Measurements from ENCODE around the gene GADL1. TPM values are rescaled to one million over a fixed set of nuclear protein-coding genes. Genes with fewer than 3 reads are reported as not detected.

The GADL1 gene
- total RNA-seq, 4 donors from 2014 or later = 0.46 TPM; not detected in 3

DNA sequence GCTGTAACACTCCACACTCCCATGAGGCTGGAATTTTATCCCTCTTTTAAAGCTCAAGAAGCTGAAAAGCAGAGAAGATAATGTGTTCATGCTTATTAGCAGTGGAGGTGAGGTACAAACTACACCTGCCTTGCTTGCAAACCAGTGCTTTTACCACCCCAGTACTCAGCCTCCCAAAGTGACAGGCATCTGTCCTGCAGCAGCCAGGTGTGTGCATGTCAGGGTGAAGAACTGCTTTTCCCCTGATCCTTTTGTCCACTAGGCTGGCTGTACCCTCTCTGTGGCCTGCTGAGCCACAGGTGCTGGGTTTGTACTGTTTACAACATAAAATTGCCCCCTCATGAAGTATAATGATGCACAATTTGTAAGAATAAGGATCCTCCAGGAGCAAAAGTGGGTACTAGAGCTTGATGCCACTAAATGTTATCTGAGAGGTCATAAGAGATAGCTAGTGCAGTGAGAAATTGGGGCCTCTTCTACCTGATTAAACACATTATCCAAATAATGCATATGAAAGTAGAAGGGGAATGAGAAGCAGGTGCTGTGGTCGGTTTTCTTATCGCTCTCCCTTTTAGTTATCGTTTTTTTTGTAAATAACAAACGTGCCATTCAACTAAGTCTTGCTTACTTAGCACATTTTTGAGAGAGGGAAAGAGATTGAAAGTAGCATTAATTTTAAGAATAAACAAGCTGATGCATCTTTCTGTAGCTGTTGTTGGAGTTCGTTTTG lies 39.2 kb upstream of the GADL1 start:
- DNase-seq (ENCODE audit: low spot score) (no peak), ATAC-seq (ENCODE audit: low FRiP score) (no peak)
- TF ChIP-seq, protein P1, sequence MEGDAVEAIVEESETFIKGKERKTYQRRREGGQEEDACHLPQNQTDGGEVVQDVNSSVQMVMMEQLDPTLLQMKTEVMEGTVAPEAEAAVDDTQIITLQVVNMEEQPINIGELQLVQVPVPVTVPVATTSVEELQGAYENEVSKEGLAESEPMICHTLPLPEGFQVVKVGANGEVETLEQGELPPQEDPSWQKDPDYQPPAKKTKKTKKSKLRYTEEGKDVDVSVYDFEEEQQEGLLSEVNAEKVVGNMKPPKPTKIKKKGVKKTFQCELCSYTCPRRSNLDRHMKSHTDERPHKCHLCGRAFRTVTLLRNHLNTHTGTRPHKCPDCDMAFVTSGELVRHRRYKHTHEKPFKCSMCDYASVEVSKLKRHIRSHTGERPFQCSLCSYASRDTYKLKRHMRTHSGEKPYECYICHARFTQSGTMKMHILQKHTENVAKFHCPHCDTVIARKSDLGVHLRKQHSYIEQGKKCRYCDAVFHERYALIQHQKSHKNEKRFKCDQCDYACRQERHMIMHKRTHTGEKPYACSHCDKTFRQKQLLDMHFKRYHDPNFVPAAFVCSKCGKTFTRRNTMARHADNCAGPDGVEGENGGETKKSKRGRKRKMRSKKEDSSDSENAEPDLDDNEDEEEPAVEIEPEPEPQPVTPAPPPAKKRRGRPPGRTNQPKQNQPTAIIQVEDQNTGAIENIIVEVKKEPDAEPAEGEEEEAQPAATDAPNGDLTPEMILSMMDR (IDR thresholded peaks at IDR 0.05) = no peak

DNA sequence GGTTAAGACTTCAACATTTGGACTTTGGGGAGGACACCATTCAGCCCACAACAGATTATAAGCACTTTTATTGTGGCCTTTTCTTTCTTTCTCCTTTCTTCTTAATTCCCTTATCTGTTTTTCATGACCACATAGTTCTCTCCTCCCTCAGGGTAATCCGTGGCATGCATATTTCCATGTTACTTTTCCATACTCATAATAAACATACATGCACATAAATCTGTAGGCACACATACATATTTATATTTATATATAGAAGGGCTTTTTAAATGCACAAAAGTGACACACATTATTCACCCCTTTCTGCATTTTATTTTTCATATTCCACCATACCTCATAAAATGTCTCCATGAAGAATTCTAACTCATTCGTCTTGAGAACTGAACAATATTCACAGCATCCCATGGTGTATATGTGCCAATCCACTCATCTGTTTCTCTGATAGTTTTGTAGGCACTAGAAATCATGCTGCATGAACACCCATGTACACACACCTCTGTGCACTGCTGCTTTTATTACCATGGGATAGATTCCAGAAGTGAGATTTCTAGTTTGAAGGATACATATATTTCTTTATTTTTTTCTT lies 38.1 kb upstream of the GADL1 start:
- DNase-seq (ENCODE audit: low spot score) (no peak), ATAC-seq (ENCODE audit: low FRiP score) (no peak)
- TF ChIP-seq, protein P1 (IDR thresholded peaks at IDR 0.05) = no peak

DNA sequence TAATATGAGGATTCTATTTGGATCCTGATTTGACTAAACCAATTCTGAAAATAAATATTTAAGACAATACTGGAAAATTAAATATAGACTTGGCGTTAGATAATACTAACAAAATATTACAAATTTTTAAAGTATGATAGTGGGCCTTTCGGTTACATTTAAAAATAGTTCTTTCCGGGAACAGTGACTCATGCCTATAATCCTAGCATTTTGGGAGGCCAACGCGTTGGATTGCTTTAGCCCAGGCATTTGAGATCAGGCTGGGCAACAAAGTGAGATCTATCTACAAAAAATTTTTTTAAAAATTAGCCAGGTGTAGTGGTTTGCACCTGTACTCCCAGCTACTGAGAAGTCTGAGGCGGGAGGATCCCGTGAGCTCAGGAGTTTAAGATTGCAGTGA lies 30.3 kb upstream of the GADL1 start:
- TF ChIP-seq, protein P1 (IDR thresholded peaks at IDR 0.05) = no peak
- DNase-seq (ENCODE audit: low spot score) (no peak), ATAC-seq (ENCODE audit: low FRiP score) (no peak)

- TF ChIP-seq, protein P1 (IDR thresholded peaks at IDR 0.05) = no peak
- no peak for DNase-seq (ENCODE audit: low spot score)
- no peak for ATAC-seq (ENCODE audit: low FRiP score)
These were observed 25.1 kb upstream of the GADL1 start for GRCh38 chr3:30919564-30919963.

DNA sequence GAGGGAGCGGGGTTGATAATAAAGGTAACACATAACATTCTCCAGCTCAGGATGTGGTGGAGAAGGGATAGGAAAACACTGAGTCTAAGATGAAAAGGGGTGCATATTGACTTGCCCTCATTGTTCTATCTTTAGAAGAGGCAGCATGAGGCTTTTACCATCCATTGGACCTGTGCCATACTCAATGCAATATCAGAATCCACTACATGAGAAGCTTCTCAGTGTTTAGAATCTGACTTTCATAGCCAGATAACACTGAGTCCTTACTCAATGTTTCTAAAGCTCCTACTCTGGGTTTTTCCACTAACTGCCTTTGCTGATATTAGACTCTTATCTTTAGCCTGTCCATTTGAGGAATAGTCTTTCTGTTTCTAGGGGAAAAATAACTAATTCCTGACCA lies 24.3 kb upstream of the GADL1 start:
- ATAC-seq (ENCODE audit: low FRiP score) = no peak
- TF ChIP-seq, protein P1 (IDR thresholded peaks at IDR 0.05) = no peak

DNA sequence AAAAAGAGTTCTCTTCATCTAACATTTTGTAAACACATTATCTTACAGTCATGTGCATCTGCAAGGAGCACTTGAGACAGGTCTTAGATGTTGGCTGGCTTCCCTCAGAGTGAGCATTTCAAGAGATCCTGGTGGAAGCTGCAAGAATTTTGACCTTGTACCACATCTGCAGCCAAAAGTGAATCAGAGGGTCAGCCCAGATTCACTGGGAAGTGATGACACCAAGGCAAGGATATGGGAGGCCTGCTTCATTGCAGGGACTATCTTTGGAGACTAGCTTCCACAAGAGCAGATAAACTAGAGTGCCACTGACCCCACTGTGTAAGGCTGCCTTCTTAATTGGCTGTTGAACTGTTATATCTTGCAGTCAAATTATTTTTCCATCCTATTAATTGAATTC lies 21.3 kb upstream of the GADL1 start:
- TF ChIP-seq, protein P1 (IDR thresholded peaks at IDR 0.05) = no peak
- no peak for ATAC-seq (ENCODE audit: low FRiP score)
- DNase-seq (ENCODE audit: low spot score) = no peak

More for the DNA sequence above, 24.3 kb upstream of the GADL1 start:
- DNase-seq (ENCODE audit: low spot score) = no peak

GRCh38 chr3:30914696-30915095 lies 20.2 kb upstream of the GADL1 start:
- ATAC-seq (ENCODE audit: low FRiP score) (no peak), DNase-seq (ENCODE audit: low spot score) (no peak)
- TF ChIP-seq, protein P1 (IDR thresholded peaks at IDR 0.05) = no peak
